DOHH2 (cell line): ENCODE results near the gene LETMD1.

ENCODE experiments used
- EZH2phosphoT487 ChIP-seq: fragments of 200-600 bp; sonication (generic); IDR thresholded peaks from 2 replicates; pipeline ENCODE4 v1.6.1; 2017; ENCODE audit warnings: borderline replicate concordance, mild to moderate bottlenecking, antibody characterized with exemption, low read length, moderate library complexity, mixed read lengths
- TF ChIP-seq, protein P1 (sequence below): fragments of 200-600 bp; sonication (generic); IDR thresholded peaks from one replicate; pipeline ENCODE4 v1.5.1; 2014; ENCODE audit warnings: antibody characterized with exemption, mild to moderate bottlenecking, low read depth, low read length; ENCODE audit not compliant: poor library complexity, severe bottlenecking

- TF ChIP-seq, protein P1, sequence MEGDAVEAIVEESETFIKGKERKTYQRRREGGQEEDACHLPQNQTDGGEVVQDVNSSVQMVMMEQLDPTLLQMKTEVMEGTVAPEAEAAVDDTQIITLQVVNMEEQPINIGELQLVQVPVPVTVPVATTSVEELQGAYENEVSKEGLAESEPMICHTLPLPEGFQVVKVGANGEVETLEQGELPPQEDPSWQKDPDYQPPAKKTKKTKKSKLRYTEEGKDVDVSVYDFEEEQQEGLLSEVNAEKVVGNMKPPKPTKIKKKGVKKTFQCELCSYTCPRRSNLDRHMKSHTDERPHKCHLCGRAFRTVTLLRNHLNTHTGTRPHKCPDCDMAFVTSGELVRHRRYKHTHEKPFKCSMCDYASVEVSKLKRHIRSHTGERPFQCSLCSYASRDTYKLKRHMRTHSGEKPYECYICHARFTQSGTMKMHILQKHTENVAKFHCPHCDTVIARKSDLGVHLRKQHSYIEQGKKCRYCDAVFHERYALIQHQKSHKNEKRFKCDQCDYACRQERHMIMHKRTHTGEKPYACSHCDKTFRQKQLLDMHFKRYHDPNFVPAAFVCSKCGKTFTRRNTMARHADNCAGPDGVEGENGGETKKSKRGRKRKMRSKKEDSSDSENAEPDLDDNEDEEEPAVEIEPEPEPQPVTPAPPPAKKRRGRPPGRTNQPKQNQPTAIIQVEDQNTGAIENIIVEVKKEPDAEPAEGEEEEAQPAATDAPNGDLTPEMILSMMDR: no peak
- TF ChIP-seq EZH2phosphoT487: no peak
Observed at GRCh38 chr12:51017452-51017851, 30.7 kb upstream of the LETMD1 start.
